GM06990 (cell line): ENCODE measurements around the gene FIBP.
A peak's percentile ranks its signal among the peaks of the same experiment; 100 is the strongest.

ENCODE experiments used
- DNase-seq: peaks from one replicate; pipeline ENCODE4 v3.0.0-alpha.2; 2011; ENCODE audit not compliant: insufficient read length; ENCODE audit errors: extremely low read depth
- H3K27me3 ChIP-seq: replicated peaks from 2 replicates; pipeline ENCODE4 v1.6.0; 2011; ENCODE audit warnings: low read length; ENCODE audit not compliant: control insufficient read depth, insufficient read depth
- H3K36me3 ChIP-seq: 2 replicates; pipeline ENCODE4 v1.5.1; 2011; ENCODE audit warnings: low read length; ENCODE audit not compliant: control insufficient read depth, insufficient read depth
- H3K4me3 ChIP-seq: replicated peaks from 2 replicates; pipeline ENCODE4 v1.5.1; 2011; ENCODE audit warnings: low read depth, mild to moderate bottlenecking, control low read depth, low read length
- CTCF ChIP-seq: IDR thresholded peaks from 2 replicates; pipeline ENCODE4 v1.5.1; 2011; ENCODE audit warnings: low read length, control low read depth, mild to moderate bottlenecking, inconsistent platforms; ENCODE audit not compliant: insufficient read depth, poor library complexity, severe bottlenecking

Gene FIBP

GRCh38 chr11:65857500-65857852 is 30.8 kb downstream of the FIBP start:
- DNase-seq, result no peak
- no peak for TF ChIP-seq CTCF
- peaks cover 33% of the 10 kb centered on the region for H3K36me3 ChIP-seq
- no peaks in the 10 kb centered on the region for H3K27me3 ChIP-seq
- peak overlapping the region; percentile 97 for H3K4me3 ChIP-seq

- Histone ChIP-seq H3K36me3 (peaks cover 34% of the 10 kb centered on the region), H3K27me3 (no peaks in the 10 kb centered on the region), H3K4me3 (peak overlapping the region; percentile 97)
- TF ChIP-seq CTCF, result no peak
- DNase-seq, result peak; percentile 87
Observed at GRCh38 chr11:65856689-65857499, 31.4 kb downstream of the FIBP start.

- Histone ChIP-seq H3K27me3 (no peaks in the 10 kb centered on the region), H3K4me3 (peak overlapping the region; percentile 97), H3K36me3 (peaks cover 38% of the 10 kb centered on the region)
- TF ChIP-seq CTCF, result no peak
- DNase-seq, result no peak
Observed at GRCh38 chr11:65855927-65856363, 32.3 kb downstream of the FIBP start.

GRCh38 chr11:65854852-65855837 is 33.1 kb downstream of the FIBP start:
- no peak for DNase-seq
- TF ChIP-seq CTCF, result no peak

DNA sequence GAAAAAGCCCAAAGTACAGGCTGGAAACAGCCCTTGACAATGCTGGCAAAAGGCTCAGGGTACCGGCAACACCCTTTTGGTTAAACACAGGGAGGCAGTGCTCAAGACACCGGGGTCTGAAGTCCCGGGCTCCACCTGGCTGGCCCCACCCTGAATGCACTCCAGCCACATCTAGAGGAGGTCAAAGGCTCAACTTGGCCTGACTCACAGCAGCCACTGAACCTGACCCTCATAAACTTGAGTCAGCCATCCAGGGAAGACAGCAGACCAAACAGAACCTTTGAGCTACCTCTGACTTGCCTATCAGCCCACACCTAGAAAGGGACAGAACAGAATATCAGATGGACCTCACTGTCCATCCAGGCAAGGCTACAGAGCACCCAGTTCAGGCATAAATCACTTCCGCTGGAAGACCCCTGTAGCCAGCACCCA is 34.1 kb downstream of the FIBP start:
- H3K27me3 ChIP-seq, result no peaks in the 10 kb centered on the region
- H3K4me3 ChIP-seq, result no peak overlapping the region
- no peak for TF ChIP-seq CTCF
- no peak for DNase-seq
- peaks cover 38% of the 10 kb centered on the region for H3K36me3 ChIP-seq

More at GRCh38 chr11:65854852-65855837, 33.1 kb downstream of the FIBP start:
- Histone ChIP-seq H3K27me3 (no peaks in the 10 kb centered on the region), H3K4me3 (no peak overlapping the region), H3K36me3 (peaks cover 38% of the 10 kb centered on the region)
